Liver (tissue), 9 donors: ENCODE results near the gene ANKRD2. TPM values are rescaled to one million over a fixed set of nuclear protein-coding genes. Genes with fewer than 3 reads are reported as not detected.
A peak's percentile ranks its signal among the peaks of the same experiment; 100 is the strongest.

Experiments used
- DNase-seq: peaks from one replicate; pipeline ENCODE4 v3.0.0-alpha.2; 2017; ENCODE audit warnings: low spot score
- H3K27ac ChIP-seq, 2 donors: one replicate each; pipeline ENCODE4 v1.7.0; 2013; ENCODE audit warnings: inconsistent platforms in 2 of 2, low read length in 2 of 2, control low read depth in 1 of 2, low read depth in 1 of 2, mild to moderate bottlenecking in 1 of 2
- H3K27me3 ChIP-seq, 4 donors: one replicate each; pipeline versions ENCODE4 v1.6.1 to v1.7.0; 2013; ENCODE audit warnings: low read length in 3 of 4, inconsistent platforms in 1 of 4, mild to moderate bottlenecking in 1 of 4, moderate library complexity in 1 of 4; ENCODE audit not compliant: control insufficient read depth in 4 of 4, insufficient read depth in 4 of 4
- H3K36me3 ChIP-seq, 4 donors: one replicate each; pipeline versions ENCODE4 v1.6.1 to v1.7.0; 2013; ENCODE audit warnings: low read length in 3 of 4, mild to moderate bottlenecking in 3 of 4, low read depth in 1 of 4, moderate library complexity in 1 of 4; ENCODE audit not compliant: control insufficient read depth in 4 of 4, insufficient read depth in 3 of 4
- H3K4me1 ChIP-seq, 4 donors: one replicate each; pipeline versions ENCODE4 v1.6.1 to v1.7.0; 2013; ENCODE audit warnings: low read length in 3 of 4, mild to moderate bottlenecking in 3 of 4, moderate library complexity in 1 of 4; ENCODE audit not compliant: control insufficient read depth in 4 of 4, insufficient read depth in 4 of 4
- H3K4me3 ChIP-seq, 3 donors: one replicate each; pipeline versions ENCODE4 v1.6.1 to v1.7.0; 2013; ENCODE audit warnings: low read length in 3 of 3, control low read depth in 1 of 3, low read depth in 1 of 3, mild to moderate bottlenecking in 1 of 3
- H3K9ac ChIP-seq, 2 donors: one replicate each; pipeline ENCODE4 v1.7.0; 2013; ENCODE audit warnings: low read length in 2 of 2, mild to moderate bottlenecking in 2 of 2, moderate library complexity in 2 of 2, control low read depth in 1 of 2, low read depth in 1 of 2
- H3K9me3 ChIP-seq, 4 donors: one replicate each; pipeline versions ENCODE4 v1.6.1 to v1.7.0; 2013; ENCODE audit warnings: low read length in 3 of 4; ENCODE audit not compliant: control insufficient read depth in 4 of 4
- ATF3 ChIP-seq: IDR thresholded peaks from 2 replicates; pipeline ENCODE4 v1.6.1; 2016; ENCODE audit warnings: antibody characterized with exemption
- CTCF ChIP-seq: fragments of 150-350 bp; IDR thresholded peaks from 2 replicates; pipeline ENCODE4 v1.5.1; 2017; ENCODE audit warnings: improper control_type of control experiment, low read depth, low read length; ENCODE audit not compliant: missing input control
- EGR1 ChIP-seq, 2 donors: IDR thresholded peaks; 2 replicates each; pipeline ENCODE4 v1.6.1; 2016 to 2018; ENCODE audit warnings: antibody characterized with exemption in 2 of 2, low read depth in 2 of 2
- FOXA1 ChIP-seq: IDR thresholded peaks from 2 replicates; pipeline ENCODE4 v1.6.1; 2016; ENCODE audit warnings: antibody characterized with exemption
- FOXA2 ChIP-seq: IDR thresholded peaks from 2 replicates; pipeline ENCODE4 v1.6.1; 2016; ENCODE audit warnings: antibody characterized with exemption
- GABPA ChIP-seq, 2 donors: IDR thresholded peaks in 1 of 2; conservative IDR thresholded peaks in 1 of 2; 2 replicates each; pipeline ENCODE4 v1.6.1; 2016; ENCODE audit warnings: antibody characterized with exemption in 2 of 2, mild to moderate bottlenecking in 1 of 2, moderate library complexity in 1 of 2
- HNF4A ChIP-seq, 2 donors: conservative IDR thresholded peaks; 2 replicates each; pipeline ENCODE4 v1.6.1; 2016; ENCODE audit warnings: antibody characterized with exemption in 2 of 2, mild to moderate bottlenecking in 2 of 2
- HNF4G ChIP-seq: IDR thresholded peaks from 2 replicates; pipeline ENCODE4 v1.6.1; 2016; ENCODE audit warnings: antibody characterized with exemption
- JUND ChIP-seq, 2 donors: IDR thresholded peaks; 2 replicates each; pipeline ENCODE4 v1.6.1; 2016; ENCODE audit warnings: antibody characterized with exemption in 2 of 2
- MAX ChIP-seq: IDR thresholded peaks from 2 replicates; pipeline ENCODE4 v1.6.1; 2016; ENCODE audit warnings: antibody characterized with exemption
- NR2F2 ChIP-seq: IDR thresholded peaks from 2 replicates; pipeline ENCODE4 v1.6.1; 2016; ENCODE audit warnings: antibody characterized with exemption
- RAD21 ChIP-seq, 2 donors: IDR thresholded peaks; 2 replicates each; pipeline ENCODE4 v1.6.1; 2016; ENCODE audit warnings: antibody characterized with exemption in 2 of 2, mild to moderate bottlenecking in 2 of 2
- REST ChIP-seq: IDR thresholded peaks from 2 replicates; pipeline ENCODE4 v1.6.1; 2016; ENCODE audit warnings: antibody characterized with exemption, mild to moderate bottlenecking
- RXRA ChIP-seq, 2 donors: IDR thresholded peaks; 2 replicates each; pipeline ENCODE4 v1.6.1; 2017 to 2018; ENCODE audit warnings: antibody characterized with exemption in 2 of 2, mild to moderate bottlenecking in 1 of 2
- SP1 ChIP-seq: IDR thresholded peaks from 2 replicates; pipeline ENCODE4 v1.6.1; 2018; ENCODE audit warnings: antibody characterized with exemption, mild to moderate bottlenecking
- TAF1 ChIP-seq: conservative IDR thresholded peaks from 2 replicates; pipeline ENCODE4 v1.6.1; 2016; ENCODE audit warnings: antibody characterized with exemption, mild to moderate bottlenecking
- YY1 ChIP-seq: IDR thresholded peaks from 2 replicates; pipeline ENCODE4 v1.6.1; 2016; ENCODE audit warnings: antibody characterized with exemption, mild to moderate bottlenecking
- ZBTB33 ChIP-seq: IDR thresholded peaks from 2 replicates; pipeline ENCODE4 v1.6.1; 2016; ENCODE audit warnings: antibody characterized with exemption
- WGBS: extraction: QIAGEN DNeasy Blood & Tissue Kit; methylation state at CpG from one replicate; pipeline ENCODE4 v1.1.7; 2013; 5-methylcytosine and 5-hydroxymethylcytosine counted together
- polyA plus RNA-seq, 2 donors: library from polyadenylated mRNA; stranded (reverse) in 1 of 2; unstranded in 1 of 2; fragments of 200-250 nt in 1 of 2; fragments of >200 nt in 1 of 2; fragmentation: Nextera tagmentation in 1 of 2; extraction: Ambion mirVana in 1 of 2; gene quantifications; one replicate each; pipeline versions ENCODE4 v1.2.1 to v1.2.3, GENCODE V29; 2013 to 2015
- total RNA-seq, 2 donors: library from RNA; depleted of rRNA; stranded (reverse); fragments of >200 nt; gene quantifications; one replicate each; pipeline ENCODE4 v1.2.3, GENCODE V29; 2014
- donor health status: healthy.
- donor health status: healthy.
- donor health status: healthy.
- donor health status: healthy.
- donor health status: healthy.

ANKRD2 gene
- total and polyA plus RNA-seq, 4 donors: not detected

DNA sequence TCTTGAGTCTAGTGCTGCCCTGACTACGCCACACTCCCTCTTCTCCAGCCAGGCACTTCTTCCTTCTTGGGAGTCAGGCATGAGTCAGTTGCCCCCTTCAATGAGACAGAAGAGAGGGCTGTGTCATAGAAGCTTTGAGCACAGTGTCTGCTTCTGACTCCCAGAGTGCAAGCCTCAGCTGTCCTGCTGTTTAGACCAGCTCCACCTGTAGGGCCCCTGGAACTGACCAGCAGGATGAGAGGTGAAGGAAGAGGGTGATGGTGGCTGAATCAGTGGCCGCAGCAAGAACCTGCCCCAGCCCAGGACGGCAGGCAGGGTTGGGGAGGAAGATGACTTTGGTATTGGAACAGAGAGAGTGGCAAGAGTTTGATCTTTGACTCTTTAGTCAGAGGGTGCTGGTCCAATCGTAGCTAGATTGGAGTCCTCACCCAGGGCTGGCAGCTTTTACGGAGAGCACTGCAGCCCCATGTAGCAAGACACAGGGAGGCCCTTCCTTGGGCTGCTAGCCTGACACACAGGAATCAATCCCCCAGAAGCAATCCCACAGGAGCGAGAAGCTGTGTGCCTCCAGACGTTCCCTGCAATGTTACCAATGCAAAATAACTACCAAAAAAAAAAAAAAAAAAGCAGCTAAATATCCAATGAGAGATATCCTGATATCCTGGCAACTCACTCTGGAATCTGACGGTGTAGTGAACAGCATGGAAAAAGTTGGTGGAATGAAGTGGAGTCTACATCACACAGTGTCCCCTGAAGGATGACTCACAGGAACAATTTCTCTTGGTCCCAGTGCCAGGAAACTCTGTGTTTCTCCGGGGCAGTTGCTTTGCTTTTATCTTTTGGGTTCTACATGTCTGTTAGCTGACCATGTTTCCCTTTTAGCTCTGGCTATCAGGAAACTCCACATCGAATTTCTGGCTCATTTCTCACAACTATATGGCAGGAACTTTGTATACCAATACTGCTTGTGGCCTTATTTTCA lies 23.8 kb downstream of the ANKRD2 start:
- Histone ChIP-seq H3K9ac (no peak overlapping the region), H3K4me1 (peaks cover 3 to 11% (median 9%) of the 10 kb centered on the region in 4 donors), H3K36me3 (peaks cover 0 to 10% (median 4%) of the 10 kb centered on the region in 4 donors), H3K9me3 (no peaks in the 10 kb centered on the region), H3K4me3 (no peak overlapping the region), H3K27ac (peak overlapping the region; percentile 60 to 66), H3K27me3 (no peaks in the 10 kb centered on the region)
- WGBS: 48% methylated on average over 10 of the region's 10 CpGs
- DNase-seq: no peak
- TF ChIP-seq ATF3 (peak; percentile 80), HNF4A (conservative IDR thresholded peaks at IDR 0.05) (peak; percentile 73 to 76), YY1 (peak; percentile 34), MAX (peak; percentile 24), NR2F2 (no peak), FOXA2 (no peak), GABPA (IDR thresholded peaks at IDR 0.05 in 1 of 2, conservative IDR thresholded peaks at IDR 0.05 in 1 of 2) (no peak), RAD21 (IDR thresholded peaks at IDR 0.05) (peak in 1 of 2 donors; percentile 22), REST (peak; percentile 31), FOXA1 (no peak), EGR1 (IDR thresholded peaks at IDR 0.05; ENCODE audit: low read depth in 2 of 2) (peak in 1 of 2 donors; percentile 3), SP1 (peak; percentile 75), JUND (IDR thresholded peaks at IDR 0.05) (peak; percentile 96 to 98), TAF1 (no peak), ZBTB33 (no peak), CTCF (no peak), HNF4G (no peak), RXRA (IDR thresholded peaks at IDR 0.05) (peak; percentile 33 to 36)
